Caco-2 (cell line): ENCODE measurements around the gene TPBGL. TPM values are rescaled to one million over a fixed set of nuclear protein-coding genes. Genes with fewer than 3 reads are reported as not detected.

ENCODE experiments used
- BruUV-seq: library from RNA; stranded (reverse); fragments of 400-500 nt; replicated peaks from 2 replicates; lab custom pipeline; 2021; lab: Mats Ljungman, UMichigan
- CTCF ChIA-PET: fragments of 300-600 bp; sonication (Branson Sonifier 250); formaldehyde crosslinking; loops from one replicate; lab custom pipeline; 2022; ENCODE audit warnings: antibody characterized with exemption; lab: Charles Lee
- POLR2A ChIA-PET: fragments of 300-600 bp; sonication (Branson Sonifier 250); formaldehyde crosslinking; loops from one replicate; lab custom pipeline; 2022; ENCODE audit warnings: antibody characterized with exemption; lab: Charles Lee
- DNase-seq, 2 experiments: peaks; one replicate each; pipeline versions ENCODE4 v3.0.0 to v3.0.0-alpha.2; 2020 to 2022
- H3K27me3 ChIP-seq: replicated peaks from 2 replicates; pipeline ENCODE4 v1.6.0; 2011; ENCODE audit warnings: low read length; ENCODE audit not compliant: control insufficient read depth, insufficient read depth
- H3K36me3 ChIP-seq: 2 replicates; pipeline ENCODE4 v1.5.1; 2011; ENCODE audit warnings: low read length; ENCODE audit not compliant: control insufficient read depth, insufficient read depth
- H3K4me1 ChIP-seq: fragments of 250-450 bp; sonication (Bioruptor Pico); 2 replicates; pipeline ENCODE4 v1.5.1; 2020; ENCODE audit warnings: mild to moderate bottlenecking
- H3K4me3 ChIP-seq: 2 replicates; pipeline ENCODE4 v1.5.1; 2011; ENCODE audit warnings: low read depth, mild to moderate bottlenecking, control low read depth, low read length
- H3K9me3 ChIP-seq: fragments of 250-450 bp; sonication (Bioruptor Pico); 2 replicates; pipeline ENCODE4 v1.5.1; 2020; ENCODE audit warnings: mild to moderate bottlenecking, moderate library complexity
- H3K27ac Mint-ChIP-seq: one replicate; pipeline ENCODE4 v1.8.0; 2022; ENCODE audit warnings: mixed read lengths; ENCODE audit not compliant: unreplicated experiment
- H3K27me3 Mint-ChIP-seq: one replicate; pipeline ENCODE4 v1.8.0; 2022; ENCODE audit warnings: mixed read lengths; ENCODE audit not compliant: insufficient read depth, unreplicated experiment
- H3K36me3 Mint-ChIP-seq: one replicate; pipeline ENCODE4 v1.8.0; 2022; ENCODE audit warnings: mild to moderate bottlenecking, mixed read lengths; ENCODE audit not compliant: insufficient read depth, unreplicated experiment
- H3K4me1 Mint-ChIP-seq: one replicate; pipeline ENCODE4 v1.8.0; 2022; ENCODE audit warnings: low read depth, mixed read lengths; ENCODE audit not compliant: unreplicated experiment
- H3K4me3 Mint-ChIP-seq: one replicate; pipeline ENCODE4 v1.8.0; 2022; ENCODE audit warnings: mild to moderate bottlenecking, moderate library complexity, mixed read lengths; ENCODE audit not compliant: unreplicated experiment
- H3K9me3 Mint-ChIP-seq: one replicate; pipeline ENCODE4 v1.8.0; 2022; ENCODE audit warnings: mixed read lengths; ENCODE audit not compliant: unreplicated experiment
- intact Hi-C: fragments of 100-400 bp; cut with micrococcal nuclease; formaldehyde crosslinking; loops from one replicate; pipeline ENCODE4 v1.10.0; 2022; ENCODE audit not compliant: unreplicated experiment
- total RNA-seq: library from RNA; stranded (reverse); gene quantifications from 2 replicates; pipeline ENCODE4 v1.2.3, GENCODE V29; 2022
- TF ChIP-seq, protein P1 (sequence below), 2 experiments: fragments of 200-600 bp in 1 of 2; IDR thresholded peaks; 1 replicate in 1 of 2; 2 replicates in 1 of 2; pipeline versions ENCODE4 v1.5.1 to v1.8.0; 2011 to 2022; ENCODE audit warnings: antibody characterized with exemption in 1 of 2, control low read depth in 1 of 2, inconsistent platforms in 1 of 2, low read depth in 1 of 2, low read length in 1 of 2, mild to moderate bottlenecking in 1 of 2, moderate library complexity in 1 of 2; ENCODE audit not compliant: insufficient read depth in 1 of 2, severe bottlenecking in 1 of 2, unreplicated experiment in 1 of 2

The TPBGL gene
- total RNA-seq, 1 experiment from 2014 or later, result 0.18 TPM

DNA sequence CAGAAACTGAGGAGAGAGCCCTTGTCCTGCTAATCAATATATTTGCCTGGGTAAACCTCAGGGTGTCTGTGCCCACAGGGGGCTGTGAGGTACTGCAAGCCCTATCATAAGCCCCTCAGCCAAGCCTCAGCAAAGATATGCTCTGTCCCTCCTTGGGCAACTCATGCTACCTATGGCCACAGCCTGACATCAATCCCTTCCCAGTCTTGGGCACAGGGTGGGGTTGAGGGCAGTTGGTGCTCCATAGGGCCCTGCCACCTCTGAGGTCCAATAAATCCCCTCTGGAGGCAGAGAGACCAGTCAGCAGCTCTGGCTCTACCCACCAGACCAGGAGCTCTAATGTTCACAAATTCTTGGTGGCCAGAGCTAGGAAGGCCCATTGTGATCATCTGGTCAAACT lies 23.8 kb downstream of the TPBGL start:
- Mint-ChIP-seq H3K27me3 (peaks cover 4% of the 10 kb centered on the region), H3K4me1 (peaks cover 9% of the 10 kb centered on the region), H3K4me3 (no peak overlapping the region), H3K27ac (peak overlapping the region; percentile 29), H3K9me3 (no peaks in the 10 kb centered on the region), H3K36me3 (peaks cover 57% of the 10 kb centered on the region)
- DNase-seq, result peak in 1 of 2 experiments; percentile 32
- H3K36me3 ChIP-seq, result no peaks in the 10 kb centered on the region
- no TSS peak for BruUV-seq
- CTCF ChIA-PET, result no interaction called here
- H3K27me3 ChIP-seq, result no peaks in the 10 kb centered on the region; the same call in 1 of the 2 replicates
- TF ChIP-seq, protein P1, sequence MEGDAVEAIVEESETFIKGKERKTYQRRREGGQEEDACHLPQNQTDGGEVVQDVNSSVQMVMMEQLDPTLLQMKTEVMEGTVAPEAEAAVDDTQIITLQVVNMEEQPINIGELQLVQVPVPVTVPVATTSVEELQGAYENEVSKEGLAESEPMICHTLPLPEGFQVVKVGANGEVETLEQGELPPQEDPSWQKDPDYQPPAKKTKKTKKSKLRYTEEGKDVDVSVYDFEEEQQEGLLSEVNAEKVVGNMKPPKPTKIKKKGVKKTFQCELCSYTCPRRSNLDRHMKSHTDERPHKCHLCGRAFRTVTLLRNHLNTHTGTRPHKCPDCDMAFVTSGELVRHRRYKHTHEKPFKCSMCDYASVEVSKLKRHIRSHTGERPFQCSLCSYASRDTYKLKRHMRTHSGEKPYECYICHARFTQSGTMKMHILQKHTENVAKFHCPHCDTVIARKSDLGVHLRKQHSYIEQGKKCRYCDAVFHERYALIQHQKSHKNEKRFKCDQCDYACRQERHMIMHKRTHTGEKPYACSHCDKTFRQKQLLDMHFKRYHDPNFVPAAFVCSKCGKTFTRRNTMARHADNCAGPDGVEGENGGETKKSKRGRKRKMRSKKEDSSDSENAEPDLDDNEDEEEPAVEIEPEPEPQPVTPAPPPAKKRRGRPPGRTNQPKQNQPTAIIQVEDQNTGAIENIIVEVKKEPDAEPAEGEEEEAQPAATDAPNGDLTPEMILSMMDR (IDR thresholded peaks at IDR 0.05; ENCODE audit: insufficient read depth in 1 of 2, low read depth in 1 of 2, low read length in 1 of 2, severe bottlenecking in 1 of 2, unreplicated experiment in 1 of 2), result no peak
- H3K4me1 ChIP-seq, result no peaks in the 10 kb centered on the region
- no peaks in the 10 kb centered on the region for H3K9me3 ChIP-seq
- H3K4me3 ChIP-seq, result no peak overlapping the region
- POLR2A ChIA-PET, result no interaction called here
- intact Hi-C loops, result no loop called here

DNA sequence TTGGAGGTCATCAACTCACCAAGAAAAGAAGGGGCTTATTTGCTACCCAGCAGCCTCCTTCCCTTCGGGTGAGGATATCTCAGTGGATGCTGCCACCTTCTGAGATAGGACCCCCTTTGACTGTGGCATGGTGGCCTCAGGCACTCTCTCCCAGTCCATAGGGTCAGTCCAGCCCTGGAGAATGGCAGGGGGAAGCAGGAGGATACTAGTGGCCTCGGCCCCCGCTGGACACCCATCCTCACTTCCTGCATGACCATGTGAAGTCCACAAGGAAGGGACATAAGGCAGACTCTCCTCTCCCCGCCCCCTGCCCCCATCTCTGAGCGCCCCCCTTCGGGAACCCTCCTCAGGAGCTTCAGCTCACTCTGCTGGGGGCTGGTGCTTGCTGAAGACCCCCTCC lies 24.4 kb downstream of the TPBGL start:
- CTCF ChIA-PET, result interaction anchor here (0.6 to 0.9 kb wide), 2 partner anchors 16 to 264 kb away, joined by 3 to 5 read pairs; no protein-coding TSS in a partner anchor
- POLR2A ChIA-PET, result no interaction called here

DNA sequence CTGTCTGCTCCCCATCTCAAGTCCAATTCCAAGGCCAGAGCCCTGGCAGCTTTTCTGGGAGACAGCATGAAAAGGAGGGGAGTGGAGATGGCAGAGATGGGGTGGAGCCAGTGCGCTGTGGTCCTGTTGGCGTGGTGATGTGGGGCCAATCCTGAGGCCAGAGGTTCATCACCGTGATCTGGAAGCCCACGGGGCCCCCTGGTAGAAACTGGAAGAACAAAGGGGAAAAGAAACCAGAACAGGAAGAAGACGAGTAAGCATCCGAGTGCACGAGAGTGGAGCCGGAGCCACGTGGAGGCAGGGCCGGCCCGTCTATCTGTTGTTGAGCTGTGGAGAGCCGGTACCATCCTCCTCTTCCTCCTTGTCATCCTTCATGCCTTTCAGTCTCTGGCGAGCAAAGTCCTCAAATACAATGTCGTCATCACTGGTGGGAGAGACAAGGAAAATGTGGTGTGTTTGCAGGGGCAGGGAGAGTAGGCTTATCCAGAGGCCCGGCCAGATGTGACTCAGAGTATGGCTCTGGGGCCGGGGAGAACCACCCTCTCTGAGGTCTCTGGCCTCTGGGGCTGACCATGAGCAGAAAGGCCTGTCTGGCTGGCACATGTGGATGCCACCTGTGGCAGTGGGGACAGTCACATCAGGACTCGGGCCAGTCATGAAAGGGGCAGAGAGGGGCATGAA lies 25.4 kb downstream of the TPBGL start:
- intact Hi-C loops, result no loop called here
- Histone ChIP-seq H3K4me3 (no peak overlapping the region), H3K36me3 (0 out of 2 replicates have a peak, but pooled peaks cover 3% of the 10 kb centered on the region), H3K4me1 (no peaks in the 10 kb centered on the region), H3K27me3 (no peaks in the 10 kb centered on the region), H3K9me3 (no peaks in the 10 kb centered on the region)
- CTCF ChIA-PET, result interaction anchor here (0.9 kb wide), 1 partner anchor 17 kb away, joined by 5 read pairs; no protein-coding TSS in a partner anchor
- DNase-seq, result peak in 1 of 2 experiments; percentile 43
- Mint-ChIP-seq H3K27ac (no peak overlapping the region), H3K9me3 (no peaks in the 10 kb centered on the region), H3K4me3 (no peak overlapping the region), H3K4me1 (peaks cover 9% of the 10 kb centered on the region), H3K36me3 (peaks cover 46% of the 10 kb centered on the region), H3K27me3 (no peaks in the 10 kb centered on the region)
- TF ChIP-seq, protein P1 (IDR thresholded peaks at IDR 0.05; ENCODE audit: insufficient read depth in 1 of 2, low read depth in 1 of 2, low read length in 1 of 2, severe bottlenecking in 1 of 2, unreplicated experiment in 1 of 2), result no peak
- BruUV-seq, result no TSS peak
- POLR2A ChIA-PET, result no interaction called here

More for the DNA sequence above, 24.4 kb downstream of the TPBGL start:
- H3K4me3 ChIP-seq, result no peak overlapping the region
- H3K4me1 ChIP-seq, result no peaks in the 10 kb centered on the region
- no peaks in the 10 kb centered on the region; the same call in 1 of the 2 replicates for H3K27me3 ChIP-seq
- Mint-ChIP-seq H3K27ac (no peak overlapping the region), H3K4me3 (no peak overlapping the region), H3K4me1 (peaks cover 9% of the 10 kb centered on the region), H3K36me3 (peaks cover 51% of the 10 kb centered on the region), H3K27me3 (no peaks in the 10 kb centered on the region), H3K9me3 (no peaks in the 10 kb centered on the region)
- TF ChIP-seq, protein P1 (IDR thresholded peaks at IDR 0.05; ENCODE audit: insufficient read depth in 1 of 2, low read depth in 1 of 2, low read length in 1 of 2, severe bottlenecking in 1 of 2, unreplicated experiment in 1 of 2), result no peak
- peak in 1 of 2 experiments; percentile 37 for DNase-seq
- H3K9me3 ChIP-seq, result no peaks in the 10 kb centered on the region
- BruUV-seq, result no TSS peak
- intact Hi-C loops, result no loop called here
- H3K36me3 ChIP-seq, result 0 out of 2 replicates have a peak, but pooled peaks cover 2% of the 10 kb centered on the region
